T-helper 2 cell treated with Interferon-gamma antibody and Interleukin-4, amounts not matched to agents 5 μg/mL and 100 μg/mL, for 36 hours (primary cell): ENCODE measurements around the gene KIAA0513.
A peak's percentile ranks its signal among the peaks of the same experiment; 100 is the strongest.

Experiments
- DNase-seq: peaks from one replicate; pipeline ENCODE4 v3.0.0; 2021; ENCODE audit warnings: low spot score
- H3K27ac Mint-ChIP-seq: one replicate; pipeline ENCODE4 v1.8.0; 2021; ENCODE audit warnings: mild to moderate bottlenecking, mixed read lengths
- H3K27me3 Mint-ChIP-seq: one replicate; pipeline ENCODE4 v1.8.0; 2021; ENCODE audit warnings: low read depth, mixed read lengths
- H3K36me3 Mint-ChIP-seq: one replicate; pipeline ENCODE4 v1.8.0; 2021; ENCODE audit warnings: low read depth, mixed read lengths
- H3K4me1 Mint-ChIP-seq: one replicate; pipeline ENCODE4 v1.8.0; 2021; ENCODE audit warnings: low read depth, mixed read lengths
- H3K4me3 Mint-ChIP-seq: one replicate; pipeline ENCODE4 v1.8.0; 2022; ENCODE audit warnings: mild to moderate bottlenecking, moderate library complexity, mixed read lengths
- H3K9me3 Mint-ChIP-seq: one replicate; pipeline ENCODE4 v1.8.0; 2021; ENCODE audit warnings: mixed read lengths

The KIAA0513 gene

DNA sequence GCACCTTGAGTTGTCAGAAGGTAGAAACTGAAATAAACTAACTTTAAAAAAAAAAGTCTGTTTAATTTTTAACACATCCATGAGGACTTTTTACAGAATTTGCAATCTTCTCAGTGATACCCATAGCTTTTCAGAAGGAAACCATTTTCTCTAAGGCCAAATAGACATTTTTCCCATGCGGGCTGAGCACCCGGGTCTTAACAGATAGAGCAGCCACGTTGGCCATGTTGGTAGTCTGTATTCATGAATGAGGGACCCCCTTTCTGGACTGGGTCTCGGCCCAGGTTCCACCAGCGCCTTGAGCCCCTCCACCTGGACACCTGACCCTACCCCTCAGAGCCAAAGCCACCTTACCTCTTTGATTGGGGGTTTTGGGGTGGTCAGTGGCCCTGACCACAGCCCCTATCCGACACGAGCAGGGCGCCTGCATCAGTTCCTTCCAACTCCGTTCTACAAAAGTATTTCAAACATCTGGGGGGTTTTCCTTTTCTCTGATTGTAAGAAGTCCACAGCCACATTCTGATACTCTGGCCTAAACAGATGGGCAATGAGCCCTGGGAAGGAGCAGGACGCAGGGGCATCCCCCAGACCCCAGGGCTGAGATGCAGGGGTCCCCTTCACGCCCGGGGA, 66.7 kb downstream of the KIAA0513 start:
- no peak for DNase-seq
- Mint-ChIP-seq H3K27ac (no peak overlapping the region), H3K27me3 (no peaks in the 10 kb centered on the region)

DNA sequence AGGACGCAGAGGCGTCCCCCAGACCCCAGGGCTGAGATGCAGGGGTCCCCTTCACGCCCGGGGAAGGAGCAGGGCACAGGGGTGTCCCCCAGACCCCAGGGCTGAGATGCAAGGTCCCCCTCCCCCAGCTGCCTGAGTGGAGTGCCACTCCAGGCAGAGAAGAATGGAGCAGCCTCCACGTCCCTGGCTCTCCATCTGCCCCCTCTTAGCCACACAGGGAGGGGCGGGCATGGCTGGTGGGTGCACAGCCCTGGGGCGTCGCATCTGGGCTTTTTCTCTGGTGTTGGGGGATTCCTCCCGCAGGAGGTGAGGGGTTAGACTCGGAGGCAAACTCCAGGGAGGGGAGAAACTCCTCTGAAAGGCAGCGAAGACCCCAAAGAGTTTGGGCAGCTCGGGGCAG, 67.2 kb downstream of the KIAA0513 start:
- Mint-ChIP-seq H3K36me3 (no peaks in the 10 kb centered on the region), H3K27ac (no peak overlapping the region), H3K4me3 (no peak overlapping the region), H3K9me3 (no peaks in the 10 kb centered on the region), H3K4me1 (no peaks in the 10 kb centered on the region), H3K27me3 (no peaks in the 10 kb centered on the region)
- no peak for DNase-seq

More for the DNA sequence above, 66.7 kb downstream of the KIAA0513 start:
- Mint-ChIP-seq H3K36me3 (no peaks in the 10 kb centered on the region), H3K4me3 (no peak overlapping the region), H3K4me1 (no peaks in the 10 kb centered on the region), H3K9me3 (no peaks in the 10 kb centered on the region)

DNA sequence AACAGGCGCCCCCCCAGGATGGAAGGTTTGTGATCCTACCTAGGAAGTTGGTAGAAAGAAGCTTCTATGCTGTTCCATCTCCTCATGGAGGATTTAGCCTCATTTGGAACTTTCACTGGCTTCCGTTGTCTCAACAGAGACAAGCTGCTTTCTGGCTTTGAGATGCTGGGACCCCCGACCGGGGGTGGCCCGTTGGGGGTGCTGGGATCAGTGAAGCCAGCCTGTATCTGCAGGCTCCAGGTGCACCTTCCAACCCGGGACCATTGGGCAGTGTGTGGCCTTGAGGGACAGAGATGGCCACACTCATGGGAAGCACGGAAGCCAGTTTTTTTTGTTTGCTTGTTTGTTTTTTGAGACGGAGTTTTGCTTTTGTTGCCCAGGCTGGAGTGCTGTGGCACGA, 69.3 kb downstream of the KIAA0513 start:
- Mint-ChIP-seq H3K27me3 (no peaks in the 10 kb centered on the region), H3K36me3 (no peaks in the 10 kb centered on the region), H3K27ac (no peak overlapping the region), H3K4me3 (no peak overlapping the region), H3K4me1 (no peaks in the 10 kb centered on the region), H3K9me3 (no peaks in the 10 kb centered on the region)
- DNase-seq = no peak

DNA sequence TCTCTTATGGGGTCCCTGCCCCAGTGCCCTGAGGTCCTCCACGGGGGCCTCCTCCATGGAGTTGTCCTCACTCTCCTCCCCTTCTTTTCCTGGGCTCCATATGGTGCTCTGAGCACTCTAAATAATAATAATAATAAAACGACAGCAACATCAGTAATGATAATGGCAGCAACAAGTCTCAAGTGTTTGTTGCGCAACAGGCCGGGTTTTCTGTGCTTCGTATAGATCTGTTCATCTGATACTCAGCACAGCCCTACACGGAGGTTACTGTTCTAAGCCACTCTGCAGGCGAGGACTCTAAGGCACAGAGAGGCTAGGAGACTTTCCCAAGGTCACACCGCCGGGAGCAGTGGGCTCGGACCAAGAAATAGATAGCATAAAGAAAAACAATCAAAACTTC, 71.0 kb downstream of the KIAA0513 start:
- DNase-seq = no peak
- Mint-ChIP-seq H3K4me1 (peaks cover 2% of the 10 kb centered on the region), H3K27me3 (no peaks in the 10 kb centered on the region), H3K9me3 (no peaks in the 10 kb centered on the region), H3K36me3 (no peaks in the 10 kb centered on the region), H3K4me3 (no peak overlapping the region), H3K27ac (no peak overlapping the region)

DNA sequence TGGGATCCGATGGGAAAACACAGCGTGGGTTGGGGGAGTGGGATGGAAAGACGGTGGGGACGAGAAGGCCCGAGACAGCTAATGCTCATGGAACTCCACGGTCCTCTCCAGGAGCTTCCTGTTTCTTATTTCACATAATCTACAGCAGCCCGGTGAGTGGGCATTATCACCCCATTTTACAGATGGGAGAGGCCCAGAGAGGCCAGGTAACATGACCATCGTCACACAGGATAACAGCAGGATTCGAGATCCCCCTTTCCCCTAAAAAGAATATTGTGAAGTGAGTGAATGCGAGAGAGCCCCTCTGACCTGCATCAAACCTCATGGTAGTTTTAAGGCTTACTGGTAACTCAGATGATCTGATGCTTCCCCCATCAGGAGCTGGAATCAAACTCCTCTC, 72.7 kb downstream of the KIAA0513 start:
- Mint-ChIP-seq H3K36me3 (no peaks in the 10 kb centered on the region), H3K9me3 (no peaks in the 10 kb centered on the region), H3K4me1 (peaks cover 10% of the 10 kb centered on the region), H3K27me3 (no peaks in the 10 kb centered on the region), H3K4me3 (no peak overlapping the region), H3K27ac (no peak overlapping the region)
- no peak for DNase-seq

DNA sequence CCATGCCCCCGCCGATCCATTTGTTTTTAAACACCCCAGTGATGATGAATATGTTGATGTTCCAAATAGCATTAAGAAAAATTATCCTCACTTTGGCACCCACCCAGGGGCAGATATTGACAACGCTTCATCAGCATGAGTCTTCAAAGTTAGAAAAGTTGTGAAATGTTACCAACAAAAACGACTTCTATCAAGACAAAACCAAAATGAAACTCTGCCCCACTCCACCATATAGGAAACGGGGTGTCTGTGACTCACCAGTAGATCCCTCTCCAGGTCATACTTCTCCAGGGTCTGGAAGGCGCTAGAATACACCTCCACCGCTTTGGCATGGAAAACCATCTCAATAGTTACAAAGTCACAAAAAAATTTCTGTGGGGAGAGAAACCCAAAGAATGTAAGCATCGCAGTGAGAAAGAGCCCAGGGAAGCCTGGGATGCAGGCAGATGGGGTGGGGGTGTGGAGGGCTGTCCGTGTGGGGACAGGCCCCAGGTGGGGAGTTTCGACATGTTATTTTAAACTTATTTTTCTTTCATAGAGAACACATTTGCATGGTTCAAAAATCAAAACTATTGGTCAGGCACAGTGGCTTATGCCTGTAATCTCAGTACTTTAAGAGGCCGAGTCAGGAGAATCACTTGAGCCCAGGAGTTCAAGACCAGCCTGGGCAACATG, 74.5 kb downstream of the KIAA0513 start:
- H3K27me3 Mint-ChIP-seq = no peaks in the 10 kb centered on the region
- no peak overlapping the region for H3K4me3 Mint-ChIP-seq
- peaks cover 17% of the 10 kb centered on the region for H3K4me1 Mint-ChIP-seq
- no peak overlapping the region for H3K27ac Mint-ChIP-seq
- H3K36me3 Mint-ChIP-seq = no peaks in the 10 kb centered on the region
- no peaks in the 10 kb centered on the region for H3K9me3 Mint-ChIP-seq
- no peak for DNase-seq

DNA sequence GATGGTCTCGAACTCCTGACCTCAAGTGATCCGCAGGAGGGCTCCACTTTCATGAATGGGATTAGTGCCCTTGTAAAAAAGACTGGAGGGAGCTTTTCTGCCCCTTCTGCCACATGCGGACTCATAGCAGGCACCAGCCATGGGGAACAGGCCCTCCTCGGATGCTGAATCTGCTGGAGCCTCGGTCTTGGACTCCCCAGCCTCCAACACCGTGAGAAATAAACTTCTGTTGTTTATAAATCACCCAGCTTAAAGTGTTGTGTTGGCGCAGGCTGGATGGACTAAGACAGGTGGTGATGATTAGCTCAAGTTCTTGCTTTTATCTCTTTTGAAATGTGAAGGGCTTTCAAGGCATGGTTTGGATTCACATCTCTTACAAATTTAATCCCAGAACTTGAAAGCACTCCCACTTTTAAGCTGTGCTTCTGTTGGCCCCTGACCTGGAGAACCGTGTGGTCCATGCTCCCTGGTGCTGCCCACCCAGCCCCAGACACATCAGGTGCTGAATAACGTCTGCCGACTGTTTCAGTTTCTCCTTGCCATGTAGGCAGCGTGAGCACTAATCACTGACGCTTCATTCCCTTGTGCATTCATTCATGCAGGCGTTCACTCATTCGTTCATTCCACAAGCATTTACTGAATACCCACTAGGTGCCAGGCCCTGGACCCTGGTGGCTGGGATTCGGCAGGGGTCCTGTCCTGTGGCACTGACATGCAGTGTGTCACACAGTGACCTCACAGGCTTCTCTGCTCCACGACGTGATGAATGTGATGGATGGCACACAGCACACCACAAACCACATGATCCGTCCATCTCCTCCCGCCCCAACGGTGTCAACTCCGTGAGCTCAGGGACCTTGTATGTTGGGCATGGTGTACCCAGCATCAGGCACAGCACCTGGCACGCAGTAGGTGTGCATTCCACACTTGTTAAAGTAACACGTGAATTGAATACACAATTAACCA, 75.8 kb downstream of the KIAA0513 start:
- Mint-ChIP-seq H3K27ac (no peak overlapping the region), H3K36me3 (no peaks in the 10 kb centered on the region), H3K27me3 (no peaks in the 10 kb centered on the region), H3K9me3 (no peaks in the 10 kb centered on the region), H3K4me1 (peaks cover 17% of the 10 kb centered on the region), H3K4me3 (no peak overlapping the region)
- no peak for DNase-seq

DNA sequence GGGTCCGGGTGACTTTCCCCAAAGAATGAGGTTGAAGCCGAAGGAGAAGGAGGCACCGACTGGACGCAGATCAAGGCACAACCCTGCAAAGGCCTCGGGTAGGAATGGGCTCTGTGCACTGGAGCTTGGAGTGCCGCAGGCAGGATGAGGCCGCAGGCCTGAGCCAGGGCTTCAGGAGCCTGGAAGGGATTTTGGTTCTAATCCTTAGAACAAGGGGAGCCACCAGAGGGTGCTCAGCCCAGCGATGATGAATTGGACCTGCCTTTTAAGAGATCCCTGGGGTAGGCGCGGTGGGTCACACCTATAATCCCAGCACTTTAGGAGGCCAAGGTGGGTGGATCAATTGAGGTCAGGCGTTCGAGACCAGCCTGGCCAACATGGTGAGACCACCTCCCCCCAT, 76.6 kb downstream of the KIAA0513 start:
- Mint-ChIP-seq H3K36me3 (no peaks in the 10 kb centered on the region), H3K27ac (no peak overlapping the region), H3K9me3 (no peaks in the 10 kb centered on the region), H3K4me3 (no peak overlapping the region), H3K27me3 (no peaks in the 10 kb centered on the region), H3K4me1 (peaks cover 17% of the 10 kb centered on the region)
- DNase-seq = no peak

DNA sequence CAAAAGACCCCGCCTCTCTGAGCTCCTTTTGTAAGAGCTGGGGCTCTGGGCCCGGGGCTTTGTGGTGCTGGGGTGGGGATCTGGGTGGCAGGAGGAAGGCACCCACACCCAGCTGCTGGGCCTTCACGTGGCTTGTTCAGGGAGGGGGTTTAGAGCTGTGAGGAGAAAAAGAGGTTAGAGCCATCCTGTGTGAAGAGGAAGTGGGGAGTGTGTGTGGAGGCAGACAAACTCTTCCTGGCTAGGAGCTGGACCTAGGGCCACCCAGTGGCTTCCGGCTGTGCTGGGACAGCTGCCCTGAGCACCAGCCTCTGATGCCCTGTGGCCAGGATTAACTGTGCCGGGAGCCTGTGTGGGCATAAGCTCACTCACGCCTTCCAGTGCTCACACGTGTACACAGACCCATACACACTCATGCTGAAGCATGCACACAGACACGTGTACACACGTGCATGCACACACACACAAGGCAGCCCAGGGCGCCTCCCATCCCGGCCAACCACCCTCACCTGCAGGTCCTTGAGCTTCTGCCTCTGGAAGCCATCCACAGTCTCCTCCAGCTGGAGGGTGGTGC, 77.3 kb downstream of the KIAA0513 start:
- Mint-ChIP-seq H3K27ac (peak overlapping the region; percentile 52), H3K4me3 (peak overlapping the region; percentile 32), H3K4me1 (peaks cover 17% of the 10 kb centered on the region), H3K36me3 (no peaks in the 10 kb centered on the region), H3K9me3 (no peaks in the 10 kb centered on the region), H3K27me3 (no peaks in the 10 kb centered on the region)
- no peak for DNase-seq

DNA sequence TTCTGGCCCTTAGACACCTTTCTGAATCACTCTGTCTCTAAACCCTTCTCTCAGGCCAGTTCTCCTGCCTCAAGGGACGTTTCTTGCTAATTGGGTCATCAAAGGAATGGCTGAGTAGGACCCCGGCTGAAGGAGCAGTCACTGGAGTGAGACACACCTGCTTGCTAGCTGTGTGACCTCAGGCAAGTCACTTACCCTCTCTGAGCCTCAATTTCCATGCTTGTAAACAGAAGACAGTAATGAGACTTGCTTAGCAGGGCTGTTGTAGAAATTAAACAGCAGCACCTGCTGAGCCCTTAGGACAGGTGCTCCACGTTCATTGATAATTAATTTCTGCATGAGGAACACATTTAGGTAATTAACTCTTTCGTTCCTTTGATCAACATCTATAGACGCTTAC, 77.9 kb downstream of the KIAA0513 start:
- Mint-ChIP-seq H3K27me3 (no peaks in the 10 kb centered on the region), H3K27ac (no peak overlapping the region), H3K4me3 (no peak overlapping the region)

DNA sequence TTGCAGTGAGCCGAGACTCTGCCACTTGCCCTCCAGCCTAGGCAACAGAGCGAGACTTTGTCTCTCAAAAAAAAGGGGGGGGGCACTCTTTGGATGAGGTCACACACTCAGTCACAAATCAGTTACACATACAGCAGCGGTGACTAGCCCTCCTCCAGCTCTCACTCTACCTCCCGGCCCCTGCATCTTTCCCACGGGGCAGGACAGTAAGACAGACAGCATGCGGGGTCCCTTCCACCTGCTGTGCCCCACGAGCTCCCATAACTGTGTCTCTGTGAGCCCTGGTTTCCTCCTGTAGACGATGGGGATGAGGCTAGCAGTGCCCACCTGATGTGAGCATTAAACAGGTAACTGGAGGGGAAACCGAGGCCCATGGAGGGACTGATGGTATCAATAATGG, 79.5 kb downstream of the KIAA0513 start:
- Mint-ChIP-seq H3K9me3 (no peaks in the 10 kb centered on the region), H3K4me3 (no peak overlapping the region), H3K4me1 (peaks cover 17% of the 10 kb centered on the region), H3K27me3 (no peaks in the 10 kb centered on the region), H3K27ac (no peak overlapping the region), H3K36me3 (no peaks in the 10 kb centered on the region)
- DNase-seq = no peak

More for the DNA sequence above, 77.9 kb downstream of the KIAA0513 start:
- DNase-seq = no peak
- Mint-ChIP-seq H3K36me3 (no peaks in the 10 kb centered on the region), H3K4me1 (peaks cover 17% of the 10 kb centered on the region), H3K9me3 (no peaks in the 10 kb centered on the region)

DNA sequence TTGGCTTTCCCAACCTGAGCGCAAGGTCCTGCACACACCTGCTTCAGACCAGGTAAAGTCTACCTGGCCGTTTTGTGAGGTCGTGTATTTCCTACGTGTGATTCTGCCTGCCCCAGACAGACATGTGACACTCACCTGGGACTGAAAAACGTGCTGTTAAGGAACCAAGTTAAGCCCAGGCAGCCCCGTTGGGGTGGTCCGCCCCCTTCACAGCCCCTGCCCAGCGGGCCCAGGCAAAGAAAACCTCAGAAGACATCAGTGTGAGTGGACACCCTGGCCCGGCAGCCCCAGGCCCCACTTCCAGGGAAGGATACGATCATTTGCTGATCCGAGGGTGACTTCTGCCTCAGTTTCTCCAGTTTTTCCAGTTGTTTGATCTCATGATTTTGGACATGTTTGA, 79.9 kb downstream of the KIAA0513 start:
- no peak overlapping the region for H3K4me3 Mint-ChIP-seq
- H3K27me3 Mint-ChIP-seq = no peaks in the 10 kb centered on the region
- peaks cover 17% of the 10 kb centered on the region for H3K4me1 Mint-ChIP-seq
- no peak for DNase-seq
- no peaks in the 10 kb centered on the region for H3K36me3 Mint-ChIP-seq
- H3K27ac Mint-ChIP-seq = no peak overlapping the region
- H3K9me3 Mint-ChIP-seq = no peaks in the 10 kb centered on the region

DNA sequence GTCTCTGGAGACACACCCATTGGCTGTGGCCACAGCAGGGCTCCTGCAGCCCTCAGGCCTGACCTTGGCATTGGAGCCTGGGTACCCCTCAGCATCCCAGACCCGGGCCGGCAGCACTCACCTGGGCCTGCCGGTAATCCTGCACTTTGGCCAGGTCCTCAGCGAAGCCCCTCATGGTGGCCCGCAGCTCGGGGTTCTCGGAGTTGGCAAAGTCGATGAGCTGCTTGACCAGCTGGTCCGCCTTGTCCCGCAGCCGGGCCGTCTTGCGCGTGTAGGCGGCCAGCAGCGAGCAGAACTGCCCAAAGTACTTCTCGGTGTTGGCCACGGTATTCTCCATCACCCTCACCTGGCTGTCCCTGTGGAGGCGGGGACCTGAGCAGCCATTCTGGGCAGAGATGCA, 82.5 kb downstream of the KIAA0513 start:
- H3K27me3 Mint-ChIP-seq = no peaks in the 10 kb centered on the region
- no peak for DNase-seq
- H3K36me3 Mint-ChIP-seq = no peaks in the 10 kb centered on the region
- H3K9me3 Mint-ChIP-seq = no peaks in the 10 kb centered on the region
- no peak overlapping the region for H3K27ac Mint-ChIP-seq
- peaks cover 12% of the 10 kb centered on the region for H3K4me1 Mint-ChIP-seq
- no peak overlapping the region for H3K4me3 Mint-ChIP-seq

DNA sequence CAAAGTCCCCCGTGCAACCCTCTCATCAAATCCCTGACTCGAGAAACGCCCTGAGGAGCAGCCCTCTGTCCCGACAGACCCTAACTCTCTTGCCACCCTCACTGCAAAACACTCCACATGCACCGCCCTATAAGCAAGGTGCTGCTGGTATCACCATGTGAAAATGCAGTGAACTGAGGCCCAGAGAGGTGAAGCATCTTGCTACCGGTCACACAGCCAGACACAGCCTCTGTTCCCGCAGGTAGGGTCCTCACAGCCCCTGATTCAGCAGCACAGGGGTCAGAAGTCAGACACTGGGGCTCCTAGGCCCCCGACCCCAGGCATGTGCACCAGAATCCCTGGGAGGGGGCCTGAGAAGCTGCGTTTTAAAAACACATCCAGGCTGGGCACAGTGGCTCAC, 83.6 kb downstream of the KIAA0513 start:
- H3K27ac Mint-ChIP-seq = no peak overlapping the region
- no peaks in the 10 kb centered on the region for H3K9me3 Mint-ChIP-seq

More for the DNA sequence above, 83.6 kb downstream of the KIAA0513 start:
- no peak for DNase-seq
- Mint-ChIP-seq H3K36me3 (no peaks in the 10 kb centered on the region), H3K4me1 (peaks cover 6% of the 10 kb centered on the region), H3K27me3 (no peaks in the 10 kb centered on the region), H3K4me3 (no peak overlapping the region)
